HG02840 (cell line): ENCODE results near the gene CRACDL.

Experiments
- ATAC-seq: cut with Tn5 transposase; IDR thresholded peaks from one replicate; pipeline ENCODE4 v1.9.1; 2021; ENCODE audit warnings: mild to moderate bottlenecking, moderate library complexity, moderate number of reproducible peaks; ENCODE audit not compliant: unreplicated experiment, low FRiP score

The CRACDL gene

GRCh38 chr2:98868548-98869271 lies 67.3 kb downstream of the CRACDL start:
- no peak for ATAC-seq

- no peak for ATAC-seq
Measured at GRCh38 chr2:98867539-98868309, 68.3 kb downstream of the CRACDL start.

- no peak for ATAC-seq
Measured at GRCh38 chr2:98866033-98866432, 70.0 kb downstream of the CRACDL start.

GRCh38 chr2:98861601-98862000 lies 74.4 kb downstream of the CRACDL start:
- ATAC-seq = no peak

- no peak for ATAC-seq
Measured at GRCh38 chr2:98859323-98859722, 76.7 kb downstream of the CRACDL start.

- ATAC-seq = no peak
Measured at GRCh38 chr2:98857001-98857400, 79.0 kb downstream of the CRACDL start.

- ATAC-seq = no peak
Measured at GRCh38 chr2:98854682-98855081, 81.3 kb downstream of the CRACDL start.

GRCh38 chr2:98852932-98853331 lies 83.1 kb downstream of the CRACDL start:
- no peak for ATAC-seq

- no peak for ATAC-seq
Measured at GRCh38 chr2:98850074-98850473, 86.0 kb downstream of the CRACDL start.

GRCh38 chr2:98849113-98849512 lies 86.9 kb downstream of the CRACDL start:
- ATAC-seq = no peak

- ATAC-seq = no peak
Measured at GRCh38 chr2:98847853-98848252, 88.2 kb downstream of the CRACDL start.

GRCh38 chr2:98846041-98846440 lies 90.0 kb downstream of the CRACDL start:
- ATAC-seq = no peak

- no peak for ATAC-seq
Measured at GRCh38 chr2:98842136-98842535, 93.9 kb downstream of the CRACDL start.

- ATAC-seq = no peak
Measured at GRCh38 chr2:98839292-98839691, 96.7 kb downstream of the CRACDL start.

GRCh38 chr2:98835831-98836385 lies 100.1 kb downstream of the CRACDL start:
- no peak for ATAC-seq

- ATAC-seq = no peak
Measured at GRCh38 chr2:98833917-98834263, 102.1 kb downstream of the CRACDL start.

GRCh38 chr2:98833172-98833916 lies 102.7 kb downstream of the CRACDL start:
- no peak for ATAC-seq

GRCh38 chr2:98832172-98832571 lies 103.9 kb downstream of the CRACDL start:
- ATAC-seq = no peak

- no peak for ATAC-seq
Measured at GRCh38 chr2:98830571-98831145, 105.4 kb downstream of the CRACDL start.

- no peak for ATAC-seq
Measured at GRCh38 chr2:98829581-98830270, 106.3 kb downstream of the CRACDL start.
